Kidney epithelial cell (primary cell): ENCODE results near the gene INHBE. TPM values are rescaled to one million over a fixed set of nuclear protein-coding genes. Genes with fewer than 3 reads are reported as not detected.

Experiments
- DNase-seq: peaks from one replicate; pipeline ENCODE4 v3.0.0-alpha.2; 2010; ENCODE audit warnings: low read depth
- H3K27me3 ChIP-seq: 2 replicates; pipeline ENCODE4 v1.6.0; 2011; ENCODE audit warnings: low read length; ENCODE audit not compliant: control insufficient read depth, insufficient read depth
- H3K36me3 ChIP-seq: 2 replicates; pipeline ENCODE4 v1.5.1; 2011; ENCODE audit warnings: low read length; ENCODE audit not compliant: control insufficient read depth, insufficient read depth
- H3K4me3 ChIP-seq: 2 replicates; pipeline ENCODE4 v1.5.1; 2011; ENCODE audit warnings: low read depth, mild to moderate bottlenecking, control low read depth, low read length
- total RNA-seq: library from RNA; depleted of rRNA; stranded (reverse); fragments of >200 nt; gene quantifications from 2 replicates; pipeline ENCODE4 v1.2.3, GENCODE V29; 2015
- TF ChIP-seq, protein P1 (sequence below): IDR thresholded peaks from 2 replicates; pipeline ENCODE4 v1.5.1; 2011; ENCODE audit warnings: mild to moderate bottlenecking, moderate library complexity, low read length, control low read depth, inconsistent platforms; ENCODE audit not compliant: insufficient read depth, poor library complexity, severe bottlenecking

INHBE gene
- total RNA-seq, 1 donor from 2014 or later, result 8.7 TPM

DNA sequence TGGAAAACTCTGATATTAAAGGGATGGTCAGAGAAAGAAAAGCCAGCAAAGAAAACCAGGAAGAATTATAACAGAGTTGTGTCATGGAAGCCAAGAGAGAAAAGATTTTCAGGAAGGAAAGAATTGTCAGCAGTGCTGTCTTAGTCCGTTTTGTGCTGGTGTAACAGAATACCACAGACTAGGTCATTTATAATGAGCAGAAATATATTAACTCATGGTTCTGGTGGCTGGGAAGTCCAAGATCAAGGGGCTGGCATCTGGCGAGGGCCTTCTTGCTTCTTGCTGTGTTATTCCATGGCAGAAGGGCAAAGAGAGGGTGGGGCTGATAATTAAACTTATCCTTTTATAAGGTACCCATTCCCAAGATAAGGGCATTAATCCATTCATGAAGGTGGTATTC lies 6.4 kb upstream of the INHBE start:
- no peak overlapping the region for H3K4me3 ChIP-seq
- peaks cover 2% of the 10 kb centered on the region for H3K27me3 ChIP-seq
- TF ChIP-seq, protein P1, sequence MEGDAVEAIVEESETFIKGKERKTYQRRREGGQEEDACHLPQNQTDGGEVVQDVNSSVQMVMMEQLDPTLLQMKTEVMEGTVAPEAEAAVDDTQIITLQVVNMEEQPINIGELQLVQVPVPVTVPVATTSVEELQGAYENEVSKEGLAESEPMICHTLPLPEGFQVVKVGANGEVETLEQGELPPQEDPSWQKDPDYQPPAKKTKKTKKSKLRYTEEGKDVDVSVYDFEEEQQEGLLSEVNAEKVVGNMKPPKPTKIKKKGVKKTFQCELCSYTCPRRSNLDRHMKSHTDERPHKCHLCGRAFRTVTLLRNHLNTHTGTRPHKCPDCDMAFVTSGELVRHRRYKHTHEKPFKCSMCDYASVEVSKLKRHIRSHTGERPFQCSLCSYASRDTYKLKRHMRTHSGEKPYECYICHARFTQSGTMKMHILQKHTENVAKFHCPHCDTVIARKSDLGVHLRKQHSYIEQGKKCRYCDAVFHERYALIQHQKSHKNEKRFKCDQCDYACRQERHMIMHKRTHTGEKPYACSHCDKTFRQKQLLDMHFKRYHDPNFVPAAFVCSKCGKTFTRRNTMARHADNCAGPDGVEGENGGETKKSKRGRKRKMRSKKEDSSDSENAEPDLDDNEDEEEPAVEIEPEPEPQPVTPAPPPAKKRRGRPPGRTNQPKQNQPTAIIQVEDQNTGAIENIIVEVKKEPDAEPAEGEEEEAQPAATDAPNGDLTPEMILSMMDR, result no peak
- no peaks in the 10 kb centered on the region for H3K36me3 ChIP-seq
- no peak for DNase-seq

DNA sequence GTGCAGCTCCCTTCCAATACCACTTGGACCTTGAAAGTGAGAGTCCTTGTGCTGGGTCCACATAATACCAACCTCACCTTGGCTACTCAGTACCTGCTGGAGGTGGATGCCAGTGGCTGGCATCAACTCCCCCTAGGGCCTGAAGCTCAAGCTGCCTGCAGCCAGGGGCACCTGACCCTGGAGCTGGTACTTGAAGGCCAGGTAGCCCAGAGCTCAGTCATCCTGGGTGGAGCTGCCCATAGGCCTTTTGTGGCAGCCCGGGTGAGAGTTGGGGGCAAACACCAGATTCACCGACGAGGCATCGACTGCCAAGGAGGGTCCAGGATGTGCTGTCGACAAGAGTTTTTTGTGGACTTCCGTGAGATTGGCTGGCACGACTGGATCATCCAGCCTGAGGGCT lies 5.7 kb upstream of the INHBE start:
- DNase-seq, result no peak
- Histone ChIP-seq H3K27me3 (peaks cover 2% of the 10 kb centered on the region), H3K4me3 (no peak overlapping the region), H3K36me3 (no peaks in the 10 kb centered on the region)
- TF ChIP-seq, protein P1, result no peak

DNA sequence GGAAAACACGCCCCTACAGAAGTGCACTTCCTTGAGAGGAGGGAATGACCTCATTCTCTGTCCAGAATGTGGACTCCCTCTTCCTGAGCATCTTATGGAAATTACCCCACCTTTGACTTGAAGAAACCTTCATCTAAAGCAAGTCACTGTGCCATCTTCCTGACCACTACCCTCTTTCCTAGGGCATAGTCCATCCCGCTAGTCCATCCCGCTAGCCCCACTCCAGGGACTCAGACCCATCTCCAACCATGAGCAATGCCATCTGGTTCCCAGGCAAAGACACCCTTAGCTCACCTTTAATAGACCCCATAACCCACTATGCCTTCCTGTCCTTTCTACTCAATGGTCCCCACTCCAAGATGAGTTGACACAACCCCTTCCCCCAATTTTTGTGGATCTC lies 5.0 kb upstream of the INHBE start:
- Histone ChIP-seq H3K36me3 (no peaks in the 10 kb centered on the region), H3K27me3 (peaks cover 2% of the 10 kb centered on the region), H3K4me3 (no peak overlapping the region)
- no peak for DNase-seq
- TF ChIP-seq, protein P1, result no peak

DNA sequence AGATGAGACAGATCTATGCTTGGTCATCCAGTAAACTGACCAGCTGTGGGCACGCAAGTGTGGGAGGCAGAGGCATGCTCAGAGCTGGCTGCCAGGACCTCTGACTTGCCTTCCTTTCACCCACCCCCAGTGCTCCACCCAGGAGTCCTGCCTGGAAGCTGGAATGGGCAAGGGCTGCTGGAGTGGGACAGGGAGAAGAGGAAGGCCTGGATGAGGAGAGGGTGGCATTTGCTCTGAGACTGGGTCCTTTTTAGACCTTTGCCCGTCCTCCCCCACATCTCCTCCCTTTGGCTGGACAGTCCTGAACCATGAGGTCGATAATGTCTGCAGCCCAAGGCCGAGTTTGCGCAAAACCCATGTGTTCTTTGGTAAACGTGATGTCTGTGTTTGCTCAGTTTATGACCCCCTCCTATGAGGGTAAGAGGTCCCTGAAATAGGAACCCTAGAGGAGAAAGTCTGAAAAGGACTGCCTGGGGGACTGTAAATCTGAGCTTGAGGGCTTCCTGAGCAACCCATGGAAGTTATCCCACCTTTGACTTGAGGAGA lies 3.8 kb upstream of the INHBE start:
- TF ChIP-seq, protein P1, result no peak
- Histone ChIP-seq H3K36me3 (no peaks in the 10 kb centered on the region), H3K27me3 (peaks cover 2% of the 10 kb centered on the region), H3K4me3 (no peak overlapping the region)
- DNase-seq, result no peak

DNA sequence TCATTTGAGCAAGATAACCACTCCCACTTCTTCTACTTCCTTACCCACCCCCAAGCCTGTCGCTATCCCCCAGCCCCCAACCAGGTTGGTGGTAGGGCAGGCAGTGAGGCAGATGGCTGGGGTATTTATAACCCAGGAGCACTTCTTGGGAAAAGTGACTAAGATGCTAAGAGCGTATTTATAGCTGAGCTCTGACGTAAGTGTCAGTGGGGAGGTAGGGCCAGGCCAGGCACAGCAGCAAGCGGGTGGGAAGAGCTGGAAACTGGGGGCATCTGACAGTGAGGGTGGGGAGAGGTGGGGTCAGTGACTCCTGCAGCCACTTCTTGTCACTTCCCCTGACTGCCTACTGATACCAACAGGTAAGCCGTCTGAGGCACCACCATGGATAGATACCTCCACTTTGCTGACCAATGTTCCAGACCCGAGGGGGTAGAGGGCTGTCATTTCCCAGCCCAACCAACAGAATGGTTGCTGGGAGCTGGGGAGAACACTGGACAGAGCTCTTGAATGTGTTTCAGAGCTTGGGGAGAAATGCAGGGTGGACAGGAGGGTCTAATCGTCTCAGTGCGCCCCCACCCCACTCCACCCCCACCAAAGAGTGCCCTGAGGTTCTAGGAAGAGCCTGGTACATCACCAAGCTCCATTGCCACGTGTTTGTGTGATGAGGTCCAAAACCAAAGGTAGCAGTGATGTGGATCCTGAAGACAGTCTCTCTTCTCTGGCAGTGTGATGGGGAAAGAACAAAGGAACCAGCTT lies 2.7 kb upstream of the INHBE start:
- H3K36me3 ChIP-seq, result no peaks in the 10 kb centered on the region
- H3K27me3 ChIP-seq, result peaks cover 2% of the 10 kb centered on the region
- DNase-seq, result no peak
- H3K4me3 ChIP-seq, result no peak overlapping the region
- TF ChIP-seq, protein P1, result no peak
